OCI-LY1 (cell line): ENCODE measurements around the gene NT5DC1.

Experiments used
- EZH2 ChIP-seq: fragments of 200-600 bp; sonication (generic), shearing (Covaris generic); IDR thresholded peaks from 2 replicates; pipeline ENCODE4 v1.8.0; 2017; ENCODE audit warnings: borderline replicate concordance, mixed run types, mild to moderate bottlenecking, antibody characterized with exemption, low read length, moderate library complexity, mixed read lengths
- TF ChIP-seq, protein P1 (sequence below): fragments of 200-600 bp; sonication (generic), shearing (Covaris generic); IDR thresholded peaks from 2 replicates; pipeline ENCODE4 v1.5.1; 2017; ENCODE audit warnings: mild to moderate bottlenecking, antibody characterized with exemption, low read length, moderate library complexity, mixed read lengths

DNA sequence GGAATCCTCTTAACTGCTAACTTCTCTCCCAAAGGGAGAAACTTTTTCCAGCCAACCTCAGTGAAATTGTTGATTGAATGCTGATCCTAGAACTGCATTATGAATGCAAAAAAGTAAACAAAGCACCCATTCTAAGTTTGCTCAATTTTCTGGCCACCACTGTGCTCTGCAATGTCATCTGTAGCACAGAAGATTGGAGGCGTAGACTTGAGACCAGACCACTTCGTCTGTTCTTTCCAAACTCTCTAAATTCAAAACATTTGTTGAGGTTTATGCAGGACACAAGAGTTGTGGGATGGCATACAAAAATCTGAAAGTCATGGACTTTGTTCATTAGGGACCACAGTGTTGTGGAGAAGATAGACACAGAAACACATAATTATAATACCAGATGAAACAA lies 190.1 kb downstream of the NT5DC1 start:
- TF ChIP-seq, protein P1, sequence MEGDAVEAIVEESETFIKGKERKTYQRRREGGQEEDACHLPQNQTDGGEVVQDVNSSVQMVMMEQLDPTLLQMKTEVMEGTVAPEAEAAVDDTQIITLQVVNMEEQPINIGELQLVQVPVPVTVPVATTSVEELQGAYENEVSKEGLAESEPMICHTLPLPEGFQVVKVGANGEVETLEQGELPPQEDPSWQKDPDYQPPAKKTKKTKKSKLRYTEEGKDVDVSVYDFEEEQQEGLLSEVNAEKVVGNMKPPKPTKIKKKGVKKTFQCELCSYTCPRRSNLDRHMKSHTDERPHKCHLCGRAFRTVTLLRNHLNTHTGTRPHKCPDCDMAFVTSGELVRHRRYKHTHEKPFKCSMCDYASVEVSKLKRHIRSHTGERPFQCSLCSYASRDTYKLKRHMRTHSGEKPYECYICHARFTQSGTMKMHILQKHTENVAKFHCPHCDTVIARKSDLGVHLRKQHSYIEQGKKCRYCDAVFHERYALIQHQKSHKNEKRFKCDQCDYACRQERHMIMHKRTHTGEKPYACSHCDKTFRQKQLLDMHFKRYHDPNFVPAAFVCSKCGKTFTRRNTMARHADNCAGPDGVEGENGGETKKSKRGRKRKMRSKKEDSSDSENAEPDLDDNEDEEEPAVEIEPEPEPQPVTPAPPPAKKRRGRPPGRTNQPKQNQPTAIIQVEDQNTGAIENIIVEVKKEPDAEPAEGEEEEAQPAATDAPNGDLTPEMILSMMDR: no peak
- no peak for TF ChIP-seq EZH2
